DMS 273 (cell line): ENCODE data around the gene ERBIN.
"Not testable (repeated sequence)": the region's sequence is repeated elsewhere in the genome, so short reads cannot be mapped to it uniquely, and the experiment has no call there.

Source experiments
- DNase-seq: peaks from one replicate; lab custom pipeline; 2025; ENCODE audit not compliant: unreplicated experiment; lab: John Stamatoyannopoulos, UW

The ERBIN gene

GRCh38 chr5:65926276-65926783 lies at the start of gene ERBIN:
Gene ERBIN, plus strand, starts transcription at chr5:65926575. Its CDS starts 66,144 bp downstream, at chr5:65992719.
- peak; percentile 88 for DNase-seq

- DNase-seq, result no peak
Measured at GRCh38 chr5:65876970-65877369, 49.4 kb upstream of the ERBIN start.

- DNase-seq, result not testable (repeated sequence)
Measured at GRCh38 chr5:65879668-65880256, 46.6 kb upstream of the ERBIN start.

GRCh38 chr5:65880496-65881072 lies 45.8 kb upstream of the ERBIN start:
- peak; percentile 68 for DNase-seq

GRCh38 chr5:65882278-65882677 lies 44.1 kb upstream of the ERBIN start:
- DNase-seq, result no peak

- DNase-seq, result no peak
Measured at GRCh38 chr5:65883461-65883860, 42.9 kb upstream of the ERBIN start.

- no peak for DNase-seq
Measured at GRCh38 chr5:65886387-65886786, 40.0 kb upstream of the ERBIN start.

GRCh38 chr5:65892024-65892423 lies 34.4 kb upstream of the ERBIN start:
- DNase-seq, result not testable (repeated sequence)

- DNase-seq, result no peak
Measured at GRCh38 chr5:65892801-65893200, 33.6 kb upstream of the ERBIN start.

GRCh38 chr5:65893749-65894430 lies 32.5 kb upstream of the ERBIN start:
- DNase-seq, result no peak

- no peak for DNase-seq
Measured at GRCh38 chr5:65895891-65896290, 30.5 kb upstream of the ERBIN start.

- no peak for DNase-seq
Measured at GRCh38 chr5:65900746-65901145, 25.6 kb upstream of the ERBIN start.

- DNase-seq, result no peak
Measured at GRCh38 chr5:65902104-65902503, 24.3 kb upstream of the ERBIN start.

GRCh38 chr5:65903581-65903980 lies 22.8 kb upstream of the ERBIN start:
- no peak for DNase-seq

- DNase-seq, result no peak
Measured at GRCh38 chr5:65906256-65906655, 20.1 kb upstream of the ERBIN start.

GRCh38 chr5:65907135-65907534 lies 19.2 kb upstream of the ERBIN start:
- DNase-seq, result peak; percentile 27

- no peak for DNase-seq
Measured at GRCh38 chr5:65910711-65911110, 15.7 kb upstream of the ERBIN start.

- DNase-seq, result no peak
Measured at GRCh38 chr5:65912311-65912710, 14.1 kb upstream of the ERBIN start.

- DNase-seq, result no peak
Measured at GRCh38 chr5:65913519-65913918, 12.9 kb upstream of the ERBIN start.

GRCh38 chr5:65914641-65915196 lies 11.7 kb upstream of the ERBIN start:
- DNase-seq, result no peak

GRCh38 chr5:65915661-65916060 lies 10.7 kb upstream of the ERBIN start:
- not testable (repeated sequence) for DNase-seq

- no peak for DNase-seq
Measured at GRCh38 chr5:65916066-65916465, 10.3 kb upstream of the ERBIN start.
